GM23338 (cell line): ENCODE data around the gene AHNAK. TPM values are rescaled to one million over a fixed set of nuclear protein-coding genes. Genes with fewer than 3 reads are reported as not detected.

Source experiments
- ATAC-seq: fragments of 200-7000 bp; cut with Tn5 transposase; 3 replicates; pipeline ENCODE4 v1.9.1; 2020
- DNase-seq: peaks from one replicate; pipeline ENCODE4 v3.0.0-alpha.2; 2015; ENCODE audit warnings: low spot score
- H2AFZ ChIP-seq: fragments of 200-600 bp; sonication (generic); 2 replicates; pipeline ENCODE4 v1.8.0; 2016; ENCODE audit warnings: antibody characterized with exemption, mild to moderate bottlenecking, moderate library complexity
- H3F3A ChIP-seq: fragments of 200-600 bp; sonication (generic); replicated peaks from 2 replicates; pipeline ENCODE4 v1.8.0; 2017; ENCODE audit warnings: antibody characterized with exemption, mixed run types, low read depth
- H3K27ac ChIP-seq: fragments of 200-600 bp; sonication (generic); 2 replicates; pipeline ENCODE4 v1.6.1; 2016; ENCODE audit warnings: low read depth
- H3K27me3 ChIP-seq: fragments of 200-600 bp; sonication (generic); 2 replicates; pipeline ENCODE4 v1.8.0; 2016; ENCODE audit warnings: mild to moderate bottlenecking, mixed run types, moderate library complexity; ENCODE audit not compliant: insufficient read depth
- H3K36me3 ChIP-seq: fragments of 200-600 bp; sonication (generic); 2 replicates; pipeline ENCODE4 v1.8.0; 2016; ENCODE audit warnings: mild to moderate bottlenecking; ENCODE audit not compliant: insufficient read depth
- H3K4me1 ChIP-seq: fragments of 200-600 bp; sonication (generic); 2 replicates; pipeline ENCODE4 v1.8.0; 2016; ENCODE audit warnings: mild to moderate bottlenecking, moderate library complexity; ENCODE audit not compliant: insufficient read depth
- H3K4me2 ChIP-seq: fragments of 200-600 bp; sonication (generic); 2 replicates; pipeline ENCODE4 v1.7.1; 2017; ENCODE audit warnings: mixed run types
- H3K4me3 ChIP-seq: fragments of 200-600 bp; sonication (generic); 2 replicates; pipeline ENCODE4 v1.6.1; 2016; ENCODE audit warnings: mixed run types
- H3K79me2 ChIP-seq: fragments of 200-600 bp; sonication (generic); replicated peaks from 2 replicates; pipeline ENCODE4 v1.8.0; 2017; ENCODE audit warnings: mild to moderate bottlenecking; ENCODE audit not compliant: insufficient read depth
- H3K9me2 ChIP-seq: fragments of 200-600 bp; sonication (generic); 2 replicates; pipeline ENCODE4 v1.8.0; 2017; ENCODE audit not compliant: insufficient read depth
- H4K20me1 ChIP-seq: fragments of 200-600 bp; sonication (generic); replicated peaks from 2 replicates; pipeline ENCODE4 v1.8.0; 2017; ENCODE audit warnings: mild to moderate bottlenecking; ENCODE audit not compliant: insufficient read depth
- H3K27ac Mint-ChIP-seq: 2 replicates; pipeline ENCODE4 v1.8.0; 2020; ENCODE audit warnings: inconsistent platforms, mild to moderate bottlenecking, moderate library complexity, mixed read lengths
- H3K27me3 Mint-ChIP-seq: 3 replicates; pipeline ENCODE4 v1.8.0; 2022; ENCODE audit warnings: low read depth, mild to moderate bottlenecking, moderate library complexity, mixed read lengths, inconsistent platforms; ENCODE audit not compliant: insufficient read depth, poor library complexity
- H3K36me3 Mint-ChIP-seq: 3 replicates; pipeline ENCODE4 v1.8.0; 2021; ENCODE audit warnings: low read depth, mild to moderate bottlenecking, inconsistent platforms, moderate library complexity, mixed read lengths
- H3K4me1 Mint-ChIP-seq: 3 replicates; pipeline ENCODE4 v1.8.0; 2020; ENCODE audit warnings: mild to moderate bottlenecking, inconsistent platforms, mixed read lengths
- H3K4me3 Mint-ChIP-seq: 3 replicates; pipeline ENCODE4 v1.8.0; 2021; ENCODE audit warnings: moderate library complexity, mild to moderate bottlenecking, inconsistent platforms, mixed read lengths
- H3K9me3 Mint-ChIP-seq: 3 replicates; pipeline ENCODE4 v1.8.0; 2020; ENCODE audit warnings: moderate library complexity, mild to moderate bottlenecking, inconsistent platforms, mixed read lengths
- CREB1 ChIP-seq: fragments of 250-450 bp; sonication (Bioruptor Pico); IDR thresholded peaks from 2 replicates; pipeline ENCODE4 v1.5.0; 2020; ENCODE audit warnings: low read depth, mild to moderate bottlenecking, moderate library complexity
- EZH2 ChIP-seq: fragments of 200-600 bp; sonication (generic); IDR thresholded peaks from one replicate; pipeline ENCODE4 v1.8.0; 2017; ENCODE audit warnings: antibody characterized with exemption, mild to moderate bottlenecking, low read depth; ENCODE audit not compliant: unreplicated experiment
- EZH2phosphoT487 ChIP-seq: fragments of 200-600 bp; sonication (generic); IDR thresholded peaks from one replicate; pipeline ENCODE4 v1.8.1; 2018; ENCODE audit warnings: antibody characterized with exemption; ENCODE audit not compliant: unreplicated experiment
- JUNB ChIP-seq: IDR thresholded peaks from one replicate; pipeline ENCODE4 v1.6.1; 2016; ENCODE audit warnings: antibody characterized with exemption; ENCODE audit not compliant: unreplicated experiment
- NANOG ChIP-seq: IDR thresholded peaks from 2 replicates; pipeline ENCODE4 v1.6.1; 2016; ENCODE audit warnings: antibody characterized with exemption, borderline replicate concordance
- POLR2AphosphoS5 ChIP-seq: IDR thresholded peaks from 2 replicates; pipeline ENCODE4 v1.6.1; 2016; ENCODE audit warnings: antibody characterized with exemption, low read depth
- STAT1 ChIP-seq: IDR thresholded peaks from one replicate; pipeline ENCODE4 v1.6.1; 2016; ENCODE audit warnings: antibody characterized with exemption; ENCODE audit not compliant: unreplicated experiment
- ZNF114 ChIP-seq: fragments of 250-450 bp; sonication (Bioruptor Pico); IDR thresholded peaks from 2 replicates; pipeline ENCODE4 v1.5.0; 2020; ENCODE audit warnings: mild to moderate bottlenecking, moderate library complexity
- ZNF331 ChIP-seq: fragments of 250-450 bp; sonication (Bioruptor Pico); IDR thresholded peaks from 2 replicates; pipeline ENCODE4 v1.5.0; 2020; ENCODE audit warnings: low read depth, mild to moderate bottlenecking, moderate library complexity
- polyA plus RNA-seq: library from polyadenylated mRNA; unstranded; fragments of >200 nt; fragmentation: Nextera tagmentation; extraction: Ambion mirVana; gene quantifications from 2 replicates; pipeline ENCODE4 v1.2.1, GENCODE V29; 2016
- total RNA-seq: library from RNA; depleted of rRNA; stranded (reverse); fragments of >200 nt; shearing (Covaris generic); gene quantifications from 2 replicates; pipeline ENCODE4 v1.2.3, GENCODE V29; 2014
- TF ChIP-seq, protein P1 (sequence below): IDR thresholded peaks from 2 replicates; pipeline ENCODE4 v1.6.1; 2016; ENCODE audit warnings: antibody characterized with exemption
- TF ChIP-seq, protein P2 (sequence below), 2 experiments: fragments of 200-600 bp in 1 of 2; sonication (generic) in 1 of 2; conservative IDR thresholded peaks; 2 replicates each; pipeline versions ENCODE4 v1.5.1 to v1.6.1; 2016 to 2017; ENCODE audit warnings: antibody characterized with exemption in 2 of 2, low read depth in 2 of 2, mild to moderate bottlenecking in 2 of 2, moderate library complexity in 1 of 2
- TF ChIP-seq, protein P3 (sequence below): IDR thresholded peaks from one replicate; pipeline ENCODE4 v1.6.1; 2018; ENCODE audit warnings: antibody characterized with exemption; ENCODE audit not compliant: unreplicated experiment

AHNAK gene
- total and polyA plus RNA-seq, 2 experiments from 2014 or later = 0.91 to 2.1 TPM

DNA sequence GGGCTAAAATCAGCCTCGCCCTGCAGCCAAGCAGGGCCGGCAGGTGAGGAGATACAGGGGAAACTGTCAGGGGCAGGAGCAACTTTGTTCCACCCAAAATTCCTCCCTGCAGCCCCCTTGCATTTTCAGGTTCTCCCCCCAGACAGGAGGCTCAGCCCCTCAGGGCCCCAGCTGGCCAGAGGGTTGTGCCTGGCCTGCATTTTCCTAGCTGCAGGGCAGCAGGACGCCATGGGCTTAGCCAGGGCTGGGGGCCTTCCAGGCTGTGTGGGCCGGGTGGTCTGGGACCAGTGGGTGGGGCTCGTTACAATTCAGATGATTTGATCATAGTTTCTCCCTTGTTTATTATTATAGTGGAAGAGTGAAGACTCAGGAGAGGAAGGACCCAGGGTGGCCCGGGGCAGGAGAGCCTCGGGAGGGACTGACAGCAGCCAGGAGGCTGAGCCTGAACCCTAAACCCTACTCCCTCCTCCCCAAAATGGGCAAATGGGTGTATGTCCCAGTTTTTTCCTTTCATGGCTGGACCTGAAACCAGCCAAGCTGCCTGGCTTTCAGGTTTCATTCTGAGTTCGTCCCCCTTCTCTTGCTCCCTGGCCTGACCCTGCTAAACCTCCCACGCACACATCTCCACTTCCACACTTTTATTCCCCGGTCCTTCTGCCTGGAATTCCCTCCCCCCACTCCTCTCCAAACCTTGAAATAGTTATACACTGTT, 40.0 kb downstream of the AHNAK start:
- peaks cover 49% of the 10 kb centered on the region for H3K4me1 Mint-ChIP-seq
- no peaks in the 10 kb centered on the region for H3K9me3 Mint-ChIP-seq
- H3K27me3 Mint-ChIP-seq = peaks cover 26% of the 10 kb centered on the region
- no peaks in the 10 kb centered on the region for H3K36me3 ChIP-seq
- no peak overlapping the region for H2AFZ ChIP-seq
- H3K9me2 ChIP-seq = no peaks in the 10 kb centered on the region
- ATAC-seq (no peak), DNase-seq (no peak)
- no peak overlapping the region for H3K4me3 Mint-ChIP-seq
- no peak for TF ChIP-seq CREB1 (CRISPR knock-in tag)
- no peak for TF ChIP-seq STAT1
- no peak for TF ChIP-seq ZNF331 (CRISPR knock-in tag)
- peaks cover 23% of the 10 kb centered on the region for H3K4me1 ChIP-seq
- H3K36me3 Mint-ChIP-seq = no peaks in the 10 kb centered on the region
- no peaks in the 10 kb centered on the region for H4K20me1 ChIP-seq
- H3K4me3 ChIP-seq = no peak overlapping the region
- no peak overlapping the region; the same call in 1 of the 2 replicates for H3K4me2 ChIP-seq
- H3K27me3 ChIP-seq = peaks cover 25% of the 10 kb centered on the region
- H3K27ac ChIP-seq = no peak overlapping the region
- no peak overlapping the region for H3K27ac Mint-ChIP-seq
- H3F3A ChIP-seq = no peaks in the 10 kb centered on the region; the same call in 1 of the 2 replicates
- H3K79me2 ChIP-seq = no peaks in the 10 kb centered on the region

DNA sequence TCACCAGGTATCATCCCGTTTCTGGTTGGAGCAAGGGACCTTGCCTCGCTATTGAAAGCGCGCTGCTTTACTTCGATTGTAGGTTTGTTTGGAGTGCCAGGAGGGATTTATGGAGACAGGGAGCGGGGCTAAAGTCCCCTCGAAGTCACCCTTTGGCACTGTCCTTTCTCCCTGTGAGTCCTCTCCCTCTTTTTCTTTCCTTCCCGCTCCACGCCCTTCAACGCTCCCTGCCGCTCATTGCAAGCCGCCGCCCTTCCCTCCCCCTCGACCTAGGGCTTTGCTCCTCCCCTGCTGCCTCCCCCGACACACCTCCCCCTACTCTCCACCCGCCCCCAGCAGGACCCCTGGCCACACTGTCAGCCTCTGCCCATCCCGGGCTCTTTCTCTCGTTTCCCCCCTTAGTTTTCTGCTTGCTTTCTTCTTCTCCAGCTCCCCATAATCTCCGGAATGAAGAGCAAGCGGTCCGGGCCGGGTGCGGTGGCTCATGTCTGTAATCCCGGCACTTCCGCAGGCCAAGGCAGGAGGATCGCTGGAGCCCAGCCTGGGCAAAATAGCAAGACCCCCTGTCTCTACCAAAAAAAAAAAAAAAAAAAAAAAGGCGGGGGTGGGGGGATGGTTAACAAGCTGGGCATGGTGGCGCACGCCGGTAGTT, 41.0 kb downstream of the AHNAK start:
- no peak overlapping the region for H3K27ac ChIP-seq
- H3K9me2 ChIP-seq = no peaks in the 10 kb centered on the region
- no peaks in the 10 kb centered on the region for H3K36me3 ChIP-seq
- Mint-ChIP-seq H3K36me3 (no peaks in the 10 kb centered on the region), H3K27me3 (peaks cover 29% of the 10 kb centered on the region), H3K4me1 (peaks cover 54% of the 10 kb centered on the region), H3K9me3 (no peaks in the 10 kb centered on the region), H3K4me3 (peak overlapping the region; percentile 69), H3K27ac (no peak overlapping the region)
- H3K4me3 ChIP-seq = peak overlapping the region; percentile 53
- H3K27me3 ChIP-seq = peaks cover 25% of the 10 kb centered on the region
- no peaks in the 10 kb centered on the region for H4K20me1 ChIP-seq
- H2AFZ ChIP-seq = peak overlapping the region; percentile 92
- no peaks in the 10 kb centered on the region for H3K79me2 ChIP-seq
- peaks cover 23% of the 10 kb centered on the region for H3K4me1 ChIP-seq
- ATAC-seq (peak; percentile 40), DNase-seq (peak; percentile 78)
- no peaks in the 10 kb centered on the region; the same call in 1 of the 2 replicates for H3F3A ChIP-seq
- peak overlapping the region; percentile 81 for H3K4me2 ChIP-seq
- TF ChIP-seq STAT1 (no peak), CREB1 (CRISPR knock-in tag) (no peak), JUNB (no peak), EZH2 (no peak), NANOG (no peak), EZH2phosphoT487 (no peak), ZNF331 (CRISPR knock-in tag) (no peak), ZNF114 (no peak), POLR2AphosphoS5 (no peak)
- TF ChIP-seq, protein P1, sequence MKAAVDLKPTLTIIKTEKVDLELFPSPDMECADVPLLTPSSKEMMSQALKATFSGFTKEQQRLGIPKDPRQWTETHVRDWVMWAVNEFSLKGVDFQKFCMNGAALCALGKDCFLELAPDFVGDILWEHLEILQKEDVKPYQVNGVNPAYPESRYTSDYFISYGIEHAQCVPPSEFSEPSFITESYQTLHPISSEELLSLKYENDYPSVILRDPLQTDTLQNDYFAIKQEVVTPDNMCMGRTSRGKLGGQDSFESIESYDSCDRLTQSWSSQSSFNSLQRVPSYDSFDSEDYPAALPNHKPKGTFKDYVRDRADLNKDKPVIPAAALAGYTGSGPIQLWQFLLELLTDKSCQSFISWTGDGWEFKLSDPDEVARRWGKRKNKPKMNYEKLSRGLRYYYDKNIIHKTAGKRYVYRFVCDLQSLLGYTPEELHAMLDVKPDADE = no peak
- TF ChIP-seq, protein P2, sequence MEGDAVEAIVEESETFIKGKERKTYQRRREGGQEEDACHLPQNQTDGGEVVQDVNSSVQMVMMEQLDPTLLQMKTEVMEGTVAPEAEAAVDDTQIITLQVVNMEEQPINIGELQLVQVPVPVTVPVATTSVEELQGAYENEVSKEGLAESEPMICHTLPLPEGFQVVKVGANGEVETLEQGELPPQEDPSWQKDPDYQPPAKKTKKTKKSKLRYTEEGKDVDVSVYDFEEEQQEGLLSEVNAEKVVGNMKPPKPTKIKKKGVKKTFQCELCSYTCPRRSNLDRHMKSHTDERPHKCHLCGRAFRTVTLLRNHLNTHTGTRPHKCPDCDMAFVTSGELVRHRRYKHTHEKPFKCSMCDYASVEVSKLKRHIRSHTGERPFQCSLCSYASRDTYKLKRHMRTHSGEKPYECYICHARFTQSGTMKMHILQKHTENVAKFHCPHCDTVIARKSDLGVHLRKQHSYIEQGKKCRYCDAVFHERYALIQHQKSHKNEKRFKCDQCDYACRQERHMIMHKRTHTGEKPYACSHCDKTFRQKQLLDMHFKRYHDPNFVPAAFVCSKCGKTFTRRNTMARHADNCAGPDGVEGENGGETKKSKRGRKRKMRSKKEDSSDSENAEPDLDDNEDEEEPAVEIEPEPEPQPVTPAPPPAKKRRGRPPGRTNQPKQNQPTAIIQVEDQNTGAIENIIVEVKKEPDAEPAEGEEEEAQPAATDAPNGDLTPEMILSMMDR (conservative IDR thresholded peaks at IDR 0.05; ENCODE audit: low read depth in 2 of 2) = no peak
- TF ChIP-seq, protein P3, sequence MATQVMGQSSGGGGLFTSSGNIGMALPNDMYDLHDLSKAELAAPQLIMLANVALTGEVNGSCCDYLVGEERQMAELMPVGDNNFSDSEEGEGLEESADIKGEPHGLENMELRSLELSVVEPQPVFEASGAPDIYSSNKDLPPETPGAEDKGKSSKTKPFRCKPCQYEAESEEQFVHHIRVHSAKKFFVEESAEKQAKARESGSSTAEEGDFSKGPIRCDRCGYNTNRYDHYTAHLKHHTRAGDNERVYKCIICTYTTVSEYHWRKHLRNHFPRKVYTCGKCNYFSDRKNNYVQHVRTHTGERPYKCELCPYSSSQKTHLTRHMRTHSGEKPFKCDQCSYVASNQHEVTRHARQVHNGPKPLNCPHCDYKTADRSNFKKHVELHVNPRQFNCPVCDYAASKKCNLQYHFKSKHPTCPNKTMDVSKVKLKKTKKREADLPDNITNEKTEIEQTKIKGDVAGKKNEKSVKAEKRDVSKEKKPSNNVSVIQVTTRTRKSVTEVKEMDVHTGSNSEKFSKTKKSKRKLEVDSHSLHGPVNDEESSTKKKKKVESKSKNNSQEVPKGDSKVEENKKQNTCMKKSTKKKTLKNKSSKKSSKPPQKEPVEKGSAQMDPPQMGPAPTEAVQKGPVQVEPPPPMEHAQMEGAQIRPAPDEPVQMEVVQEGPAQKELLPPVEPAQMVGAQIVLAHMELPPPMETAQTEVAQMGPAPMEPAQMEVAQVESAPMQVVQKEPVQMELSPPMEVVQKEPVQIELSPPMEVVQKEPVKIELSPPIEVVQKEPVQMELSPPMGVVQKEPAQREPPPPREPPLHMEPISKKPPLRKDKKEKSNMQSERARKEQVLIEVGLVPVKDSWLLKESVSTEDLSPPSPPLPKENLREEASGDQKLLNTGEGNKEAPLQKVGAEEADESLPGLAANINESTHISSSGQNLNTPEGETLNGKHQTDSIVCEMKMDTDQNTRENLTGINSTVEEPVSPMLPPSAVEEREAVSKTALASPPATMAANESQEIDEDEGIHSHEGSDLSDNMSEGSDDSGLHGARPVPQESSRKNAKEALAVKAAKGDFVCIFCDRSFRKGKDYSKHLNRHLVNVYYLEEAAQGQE = no peak
